ENCODE results near the gene AFG1L.
"Not testable (repeated sequence)": the region's sequence is repeated elsewhere in the genome, so short reads cannot be mapped to it uniquely, and the experiment has no call there.

Gene AFG1L

DNA sequence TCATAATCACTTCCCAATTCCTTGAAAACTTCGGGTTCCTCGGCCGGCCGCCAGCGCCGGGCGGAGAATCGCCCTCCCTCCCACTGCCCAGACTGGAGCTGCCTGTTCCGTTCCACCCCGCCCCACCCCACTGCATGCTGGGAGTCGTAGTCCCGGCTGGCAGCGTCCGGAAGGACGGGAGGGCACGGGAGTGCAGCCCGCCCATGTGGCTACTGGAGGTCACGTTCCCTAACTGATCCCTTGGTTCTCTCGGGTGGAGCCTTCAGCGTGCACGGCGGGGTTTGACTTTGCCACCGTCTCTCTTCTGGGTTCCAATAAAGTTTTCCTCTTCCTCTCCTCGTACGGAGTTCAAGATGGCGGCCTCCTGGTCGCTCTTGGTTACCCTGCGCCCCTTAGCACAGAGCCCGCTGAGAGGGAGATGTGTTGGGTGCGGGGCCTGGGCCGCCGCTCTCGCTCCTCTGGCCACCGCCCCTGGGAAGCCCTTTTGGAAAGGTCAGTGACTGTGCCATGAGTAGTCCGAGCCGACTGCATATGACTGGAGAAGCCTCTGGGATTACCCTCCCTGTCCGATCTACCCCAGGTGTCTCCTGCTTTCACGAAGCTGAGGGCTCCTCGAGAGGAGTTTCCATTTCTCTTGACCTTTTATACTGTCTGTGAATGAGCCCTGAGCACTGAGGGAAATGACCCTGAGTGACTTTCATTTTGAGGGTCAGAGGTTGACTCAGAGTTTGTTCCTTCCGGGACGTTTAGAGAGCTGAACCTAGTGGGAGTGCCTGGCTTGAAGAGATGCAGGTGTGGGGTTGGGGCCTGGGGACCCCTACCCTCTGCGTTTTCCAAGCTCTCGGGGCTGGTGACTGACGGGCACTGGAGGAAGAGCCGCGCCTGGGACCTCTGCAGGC, at the start of gene AFG1L:
Gene AFG1L, plus strand, starts transcription at position 328 of the 899 bp plus-strand sequence. Its CDS starts 26 bp downstream, at position 354.
- peak; percentile 91 for DNase-seq

DNA sequence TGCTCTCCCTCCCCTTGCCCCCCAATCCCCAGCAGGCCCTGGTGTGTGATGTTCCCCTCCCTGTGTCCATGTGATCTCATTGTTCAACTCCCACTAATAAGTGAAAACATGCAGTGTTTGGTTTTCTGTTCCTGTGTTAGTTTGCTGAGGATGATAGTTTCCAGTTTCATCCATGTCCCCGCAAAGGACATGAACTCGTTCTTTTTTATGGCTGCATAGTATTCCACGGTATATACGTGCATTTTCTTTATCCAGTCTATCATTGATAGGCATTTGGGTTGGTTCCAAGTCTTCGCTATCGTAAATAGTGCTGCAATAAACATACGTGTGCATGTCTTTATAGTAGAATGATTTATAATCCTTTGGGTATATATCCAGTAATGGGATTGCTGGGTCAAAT, 49.8 kb upstream of the AFG1L start:
- DNase-seq: not testable (repeated sequence)

DNA sequence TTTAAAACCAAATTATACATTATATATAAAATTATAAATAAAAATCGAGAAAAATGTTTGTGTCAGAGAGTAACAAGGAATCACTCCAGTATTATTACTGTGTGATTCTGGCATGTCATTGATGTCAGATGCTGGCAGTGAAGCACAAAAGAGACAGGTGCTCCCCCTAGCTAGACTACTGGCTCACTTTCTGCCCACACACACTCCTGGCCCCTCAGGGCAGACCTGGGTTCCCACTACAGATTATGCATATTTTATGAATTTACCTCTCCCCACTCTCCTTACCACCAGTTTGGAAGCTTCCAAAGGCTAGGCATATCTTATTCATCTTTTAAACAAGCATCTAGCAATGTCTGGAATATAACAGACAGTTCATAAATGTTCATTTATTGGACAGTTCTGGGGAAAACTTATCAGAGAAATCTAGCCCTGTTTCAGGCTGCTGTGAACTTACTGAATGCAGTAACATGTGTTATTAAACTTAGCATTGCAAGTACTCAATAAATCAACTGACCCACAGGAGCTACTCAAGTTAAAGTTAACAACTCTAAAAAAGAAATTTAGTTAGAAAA, 46.8 kb upstream of the AFG1L start:
- DNase-seq: no peak

DNA sequence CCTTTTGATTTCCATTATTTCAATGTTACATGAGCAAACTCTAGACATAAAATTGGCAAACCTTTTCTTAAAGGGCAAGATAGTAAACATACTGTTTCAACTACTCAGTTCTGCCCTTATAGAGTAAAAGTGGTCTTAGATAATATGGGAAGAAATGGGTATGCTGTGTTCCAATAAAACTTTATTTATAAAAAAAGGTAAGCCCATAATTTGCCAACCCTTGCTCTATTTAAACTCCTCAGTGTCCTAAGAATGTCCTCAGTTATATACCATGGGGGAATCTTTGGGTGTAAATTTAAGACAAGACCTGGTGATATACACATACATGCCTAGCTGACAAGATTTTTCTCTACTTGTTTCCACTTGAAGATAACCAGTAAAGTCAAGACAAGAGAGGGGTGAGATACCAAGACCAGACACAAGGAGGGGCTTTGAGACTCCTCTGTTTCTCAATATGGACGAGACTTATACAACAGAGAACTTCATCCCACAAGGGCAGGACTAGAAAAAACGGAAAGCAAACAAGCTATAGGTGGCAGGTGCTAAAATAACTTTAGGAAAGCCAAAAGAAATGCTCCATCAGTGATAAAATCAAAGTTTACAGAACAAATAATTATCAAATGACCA, 44.5 kb upstream of the AFG1L start:
- no peak for DNase-seq

DNA sequence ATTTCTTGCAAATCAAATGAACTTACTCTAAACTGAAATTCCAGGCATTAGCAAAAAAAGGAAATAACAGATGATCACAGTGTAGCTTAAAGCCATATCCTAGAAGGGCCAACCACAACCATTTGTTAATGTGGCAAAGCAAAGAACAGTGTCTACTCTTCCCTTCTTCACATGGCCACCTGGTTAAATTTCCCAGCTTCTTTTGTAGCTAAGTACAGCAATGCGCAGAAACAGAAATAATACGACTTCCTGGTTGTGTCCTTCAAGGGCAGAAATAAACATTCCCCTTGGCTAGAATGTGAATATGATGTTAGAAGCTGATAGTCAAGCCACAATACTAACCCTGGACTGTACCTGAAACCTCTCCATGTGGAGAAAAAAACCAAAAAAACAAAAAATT, 43.6 kb upstream of the AFG1L start:
- no peak for DNase-seq

DNA sequence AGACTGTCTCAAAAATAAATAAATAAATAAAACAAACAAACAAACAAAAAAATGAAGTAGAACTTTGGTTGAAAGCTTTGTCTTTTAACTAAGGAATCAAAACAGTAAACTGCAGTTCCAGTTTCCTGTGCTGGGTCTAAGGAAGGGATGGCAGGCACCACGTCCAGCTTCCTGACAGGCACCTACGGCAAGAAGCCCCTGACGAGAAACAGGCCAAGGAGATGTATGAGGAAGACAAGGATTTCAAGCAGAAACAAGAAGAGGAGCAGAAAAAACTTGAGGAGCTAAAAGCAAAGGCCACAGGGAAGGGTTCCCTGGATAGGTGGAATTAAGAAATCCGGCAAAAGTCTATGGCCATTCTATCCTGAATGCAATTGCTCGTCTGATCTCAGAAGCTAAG, 42.8 kb upstream of the AFG1L start:
- no peak for DNase-seq

DNA sequence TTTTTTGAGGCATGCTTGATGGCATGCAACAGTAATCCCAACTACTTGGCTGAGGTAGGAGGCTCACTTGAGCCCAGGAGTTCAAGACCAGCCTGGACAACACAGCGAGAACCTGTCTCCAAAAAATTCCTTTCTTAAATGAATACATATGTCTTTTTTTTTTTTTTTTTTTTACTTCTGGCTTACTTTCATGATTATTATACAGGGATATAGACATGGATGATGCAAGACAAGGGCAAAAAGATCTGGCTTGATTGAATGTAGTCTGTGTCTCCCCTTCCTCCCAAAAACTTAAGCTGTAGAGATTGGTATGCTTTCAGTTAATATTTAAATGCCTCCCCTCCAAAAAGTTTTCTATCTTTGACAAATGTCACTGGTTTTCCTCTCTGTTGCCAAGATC, 41.6 kb upstream of the AFG1L start:
- no peak for DNase-seq

DNA sequence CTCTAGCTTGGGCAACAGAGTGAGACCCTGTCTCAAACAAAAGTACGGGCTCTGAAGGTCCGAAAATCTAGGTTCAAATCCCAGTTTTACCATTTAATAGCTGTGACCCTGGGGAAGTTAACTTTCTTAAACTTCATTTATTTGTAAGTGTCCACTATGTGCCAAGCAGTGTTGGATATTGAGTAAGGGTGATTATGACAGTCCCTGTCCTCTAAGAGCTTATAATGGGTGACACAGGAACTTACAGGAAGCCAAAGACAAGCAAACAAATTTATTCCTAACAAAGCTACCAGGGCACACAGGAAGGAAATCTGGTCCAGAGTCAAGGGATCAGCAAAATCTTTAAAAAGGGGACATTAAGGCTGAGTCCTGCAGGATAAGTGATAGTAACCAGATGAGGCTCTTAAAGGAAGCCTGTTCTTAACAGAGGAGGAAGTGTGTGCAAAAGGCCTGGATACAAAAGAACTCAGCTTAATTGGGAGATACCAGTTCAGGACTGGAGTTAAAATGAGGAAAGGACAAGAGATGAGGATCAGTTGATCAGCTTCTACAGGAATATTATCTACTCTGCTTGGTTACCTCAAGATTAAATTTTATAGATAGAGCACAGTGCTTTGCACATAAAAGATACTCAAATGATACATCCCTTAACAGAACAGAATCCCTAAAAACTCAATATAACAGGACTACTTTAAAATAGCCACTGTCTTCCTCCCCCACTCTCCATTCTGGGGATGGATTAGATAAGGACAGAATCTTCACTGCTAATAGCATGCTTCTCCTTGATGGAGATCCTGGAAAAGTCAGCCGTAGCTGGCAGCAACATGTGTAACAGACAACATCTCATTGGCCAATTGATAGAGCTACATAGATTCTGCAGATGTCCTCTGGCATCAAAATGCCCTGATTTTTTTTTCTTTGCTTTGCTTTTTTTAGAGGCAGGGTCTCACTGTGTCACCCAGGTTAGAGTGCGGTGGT, 40.1 kb upstream of the AFG1L start:
- no peak for DNase-seq

DNA sequence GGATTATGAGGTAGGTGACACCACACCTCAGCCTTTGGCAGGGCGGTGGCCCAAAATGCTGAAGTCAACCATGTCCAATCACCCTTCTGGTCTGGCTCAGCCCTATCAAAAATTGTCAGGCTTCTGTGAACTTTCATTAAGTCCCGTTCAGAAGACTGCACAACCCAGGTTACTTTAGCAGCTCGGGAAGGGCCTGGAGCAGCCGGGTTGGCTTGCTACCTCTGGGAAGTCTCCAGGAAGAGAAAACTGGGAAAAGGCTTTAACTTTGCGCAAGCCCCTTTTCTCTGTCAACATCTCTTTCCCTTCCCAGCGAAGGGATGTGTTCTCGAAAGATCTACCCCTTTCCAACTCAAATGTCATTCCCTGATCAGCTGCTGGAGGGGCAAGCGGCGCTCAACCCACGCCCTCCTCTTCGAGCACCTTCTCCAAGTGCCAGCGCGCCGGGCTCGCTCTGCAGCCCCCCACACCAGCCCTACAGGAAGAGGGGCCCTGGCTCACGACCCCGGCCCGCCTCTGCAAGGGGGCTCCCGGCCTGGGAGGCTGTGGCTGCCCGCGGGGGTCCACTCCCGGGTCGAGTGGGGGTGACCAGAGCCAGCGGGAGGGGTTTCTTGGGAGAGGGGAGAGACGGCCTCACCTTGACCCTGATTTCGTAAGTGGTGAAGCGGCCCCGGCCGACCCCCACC, 34.6 kb upstream of the AFG1L start:
- peak; percentile 41 for DNase-seq

DNA sequence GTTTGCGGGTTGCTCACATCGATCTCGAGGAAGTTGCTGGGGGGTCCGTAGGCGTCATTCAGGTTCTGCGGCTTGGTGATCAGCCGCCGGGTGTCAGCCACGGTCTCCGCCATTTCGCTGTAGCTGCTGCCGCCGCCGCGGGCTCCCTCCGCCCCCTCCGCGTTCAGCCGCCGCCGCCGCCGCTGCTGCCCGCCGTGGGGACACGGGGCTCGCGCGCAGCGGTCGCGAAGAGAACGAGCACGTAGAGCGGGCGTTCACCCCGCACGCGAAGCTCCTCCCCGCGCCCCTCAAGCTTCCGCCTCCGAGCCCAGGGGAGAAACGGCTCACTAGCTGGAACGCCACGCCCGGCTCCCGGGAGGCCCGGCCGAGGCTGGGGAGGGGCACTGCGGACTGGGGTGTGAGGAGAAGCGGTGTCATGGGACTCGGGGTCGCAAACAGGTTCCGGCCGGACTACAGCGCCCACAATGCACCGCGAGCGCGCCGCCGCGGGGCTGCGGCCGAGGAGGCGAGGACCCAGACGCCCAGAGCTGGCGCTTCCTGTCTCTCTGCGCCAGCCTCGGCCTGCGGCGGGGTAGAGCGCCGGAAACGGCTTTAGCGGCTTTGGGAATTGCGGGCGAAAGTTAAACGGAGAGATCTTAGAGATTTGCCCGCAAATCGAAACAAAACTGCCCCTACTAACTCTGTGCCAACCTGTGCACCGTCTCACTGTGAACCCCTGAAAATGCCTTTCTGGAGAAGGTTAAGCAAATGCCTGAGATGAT, 33.9 kb upstream of the AFG1L start, which contains the start of gene SNX3:
Gene SNX3, minus strand, starts transcription at position 232 of the 761 bp plus-strand sequence. Its CDS starts 119 bp downstream, at position 113.
- peak; percentile 98 for DNase-seq

DNA sequence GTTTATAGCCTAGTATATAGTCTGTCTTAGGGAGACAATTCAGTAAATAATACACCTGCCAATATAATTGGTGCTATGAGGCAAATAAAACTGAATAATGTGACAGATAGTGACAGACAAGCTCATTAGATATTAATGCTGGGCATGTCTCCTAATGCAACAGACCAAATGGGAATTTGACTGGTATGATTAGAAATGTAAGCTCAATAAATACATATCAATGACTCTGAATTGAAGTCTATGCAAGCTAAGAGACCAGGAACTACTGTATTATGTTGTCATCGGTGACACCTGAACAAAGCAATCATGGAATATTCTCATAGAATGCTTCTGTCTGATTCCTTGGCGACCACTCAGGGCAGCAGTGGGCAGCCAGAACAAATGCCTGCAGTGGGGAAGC, 31.5 kb upstream of the AFG1L start:
- peak; percentile 11 for DNase-seq

DNA sequence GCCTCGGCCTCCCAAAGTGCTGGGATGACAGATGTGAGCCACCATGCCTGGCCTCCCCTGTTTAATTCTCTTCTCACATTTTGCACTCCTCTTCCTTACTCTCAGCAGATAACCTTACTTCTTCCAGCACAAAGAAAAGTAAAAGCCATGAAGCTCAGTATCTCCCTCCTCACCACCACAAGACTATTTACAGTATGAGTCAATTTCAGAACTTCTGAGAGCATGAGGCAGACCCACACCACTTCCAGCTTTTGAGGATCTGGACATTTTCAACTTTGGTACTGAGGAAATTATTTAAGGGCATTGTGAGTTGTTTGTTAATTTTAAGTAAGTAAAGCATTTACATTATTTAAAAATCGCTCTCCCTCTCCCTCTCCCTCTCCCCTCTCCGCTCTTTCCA, 26.0 kb upstream of the AFG1L start:
- DNase-seq: no peak

DNA sequence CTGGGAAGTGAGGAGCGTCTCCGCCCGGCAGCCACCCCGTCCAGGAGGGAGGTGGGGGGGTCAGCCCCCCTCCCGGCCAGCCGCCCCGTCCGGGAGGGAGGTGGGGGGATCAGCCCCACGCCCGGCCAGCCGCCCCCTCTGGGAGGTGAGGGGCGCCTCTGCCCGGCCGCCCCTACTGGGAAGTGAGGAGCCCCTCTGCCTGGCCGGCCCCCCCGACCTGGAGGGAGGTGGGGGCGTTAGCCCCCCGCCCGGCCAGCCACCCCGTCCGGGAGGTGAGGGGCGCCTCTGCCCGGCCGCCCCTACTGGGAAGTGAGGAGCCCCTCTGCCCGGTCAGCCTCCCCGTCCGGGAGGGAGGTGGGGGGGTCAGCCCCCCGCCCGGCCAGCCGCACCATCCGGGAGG, 24.9 kb upstream of the AFG1L start:
- not testable (repeated sequence) for DNase-seq

DNA sequence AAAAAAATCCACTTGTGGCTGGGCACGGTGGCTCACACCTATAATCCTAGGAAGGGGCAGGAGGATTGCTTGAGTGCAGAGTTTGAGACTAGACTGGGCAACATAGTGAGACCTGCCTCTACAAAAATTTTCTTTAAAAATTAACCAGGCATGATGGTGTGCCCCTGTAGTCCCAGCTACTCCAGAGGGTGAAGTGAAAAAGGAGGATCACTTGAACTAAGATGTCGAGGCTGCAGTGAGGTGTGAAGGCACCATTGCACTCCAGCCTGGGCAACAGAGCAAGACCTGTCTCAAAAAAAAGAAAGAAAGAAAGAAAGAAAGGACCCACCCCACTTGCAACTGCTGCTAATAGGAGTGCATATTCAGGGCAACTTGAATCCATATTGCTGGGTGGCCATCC, 20.3 kb upstream of the AFG1L start:
- DNase-seq: no peak

DNA sequence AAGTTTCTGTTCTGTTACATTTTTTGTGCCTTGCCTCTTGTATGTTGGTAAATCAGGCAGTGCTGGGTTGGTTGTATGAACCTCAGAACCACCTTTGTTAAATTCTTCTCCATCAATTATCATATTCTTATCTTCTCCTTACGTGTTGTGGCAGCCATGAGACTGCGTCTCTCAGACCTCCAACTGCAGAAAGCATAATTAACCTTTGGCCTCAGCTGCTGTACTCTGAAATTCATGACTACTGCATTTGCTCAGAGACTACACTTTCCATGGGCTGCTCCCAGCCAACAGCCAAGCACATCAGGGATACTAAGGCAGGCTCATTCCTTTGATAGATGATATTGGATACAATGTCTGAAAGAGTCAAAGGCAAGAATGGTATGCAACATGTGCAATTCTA, 18.9 kb upstream of the AFG1L start:
- DNase-seq: no peak

DNA sequence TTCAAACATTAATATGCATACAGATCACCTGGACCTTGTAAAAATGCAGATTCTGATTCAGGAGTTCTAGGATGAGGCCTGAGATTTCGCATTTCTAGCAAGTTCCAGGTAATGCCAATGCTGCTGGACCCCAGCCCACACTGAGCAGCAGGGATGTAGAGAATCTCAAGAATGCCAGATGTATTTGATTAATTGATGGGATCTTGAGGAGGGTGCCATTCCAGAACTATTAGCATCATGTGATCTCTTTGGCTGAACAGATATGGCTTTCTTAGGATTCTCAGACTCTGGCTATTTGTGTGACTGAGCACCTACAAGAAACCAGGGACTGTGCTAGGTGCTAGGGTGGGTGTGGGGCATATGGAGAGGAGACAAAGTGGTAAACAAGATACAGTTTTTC, 17.6 kb upstream of the AFG1L start:
- DNase-seq: no peak

DNA sequence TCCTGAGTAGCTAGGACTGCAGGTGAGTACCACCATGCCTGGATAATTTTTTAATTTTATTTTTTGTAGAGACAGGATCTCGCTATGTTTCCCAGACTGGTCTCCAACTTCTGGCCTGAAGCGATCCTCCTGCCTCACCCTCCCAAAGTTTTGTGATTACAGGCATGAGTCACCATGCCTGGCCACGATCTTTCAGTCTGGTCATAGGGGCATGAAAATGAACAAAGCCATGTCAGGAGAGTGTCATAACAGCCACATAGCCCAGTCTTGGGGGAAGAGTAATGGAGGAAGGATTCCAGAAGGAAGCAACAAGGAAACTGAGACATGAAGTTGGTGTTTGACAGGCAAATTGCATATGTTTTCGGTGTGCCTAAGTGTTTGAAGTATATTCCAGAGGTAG, 17.0 kb upstream of the AFG1L start:
- DNase-seq: no peak

DNA sequence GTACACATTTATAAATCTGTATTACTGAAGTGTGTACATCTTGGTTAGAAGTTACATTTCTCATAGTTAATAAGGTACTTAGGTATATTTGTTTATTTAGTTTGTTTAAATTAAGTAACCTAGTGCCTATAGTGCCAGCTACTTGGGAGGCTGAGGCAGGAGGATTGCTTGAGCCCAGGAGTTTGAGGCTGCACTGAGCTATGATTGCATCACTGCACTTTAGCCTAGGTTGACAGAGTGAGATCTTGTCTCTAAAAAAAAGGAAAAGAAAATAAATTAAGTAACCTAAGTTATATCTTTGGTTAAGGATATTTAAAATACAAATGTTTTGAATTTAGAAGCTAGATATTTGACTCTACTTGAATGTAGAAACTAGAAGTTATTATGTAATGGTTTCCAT, 9.5 kb upstream of the AFG1L start:
- no peak for DNase-seq

DNA sequence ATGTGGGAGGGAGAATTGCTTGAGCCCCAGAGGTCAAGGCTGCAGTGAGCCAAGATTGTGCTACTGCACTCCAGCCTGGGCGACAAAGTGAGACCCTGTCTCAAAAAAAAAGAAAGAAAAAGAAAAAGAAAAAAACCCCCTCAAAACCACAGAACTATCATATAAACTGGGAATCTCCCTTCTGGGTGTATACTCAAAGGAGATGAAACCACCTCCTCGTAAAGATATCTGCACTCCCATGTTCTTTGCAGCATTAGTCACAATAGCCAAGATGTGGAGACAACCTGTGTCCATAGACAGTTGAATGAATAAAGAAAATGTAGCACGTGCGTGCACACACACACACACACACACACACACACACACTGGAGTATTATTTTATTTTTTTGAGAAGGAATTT, 8.5 kb upstream of the AFG1L start:
- no peak for DNase-seq

DNA sequence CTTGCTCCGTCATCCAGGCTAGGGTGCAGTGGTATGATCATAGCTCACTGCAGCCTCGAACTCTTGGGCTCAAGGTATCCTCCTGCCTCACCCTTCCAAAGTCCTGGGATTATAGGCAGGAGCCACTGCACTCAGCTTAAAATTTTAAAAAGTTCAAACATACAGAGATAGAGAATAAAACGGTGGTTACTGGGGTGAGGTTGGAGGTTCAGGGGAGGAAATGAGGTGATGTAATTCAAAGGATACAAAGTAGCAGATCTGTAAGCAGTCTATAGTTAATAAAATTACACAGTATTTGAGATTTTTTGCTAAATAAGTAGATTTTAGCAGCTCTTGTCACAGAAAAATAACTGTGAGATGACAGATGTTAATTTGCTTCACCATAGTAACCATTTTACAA, 7.5 kb upstream of the AFG1L start:
- no peak for DNase-seq

DNA sequence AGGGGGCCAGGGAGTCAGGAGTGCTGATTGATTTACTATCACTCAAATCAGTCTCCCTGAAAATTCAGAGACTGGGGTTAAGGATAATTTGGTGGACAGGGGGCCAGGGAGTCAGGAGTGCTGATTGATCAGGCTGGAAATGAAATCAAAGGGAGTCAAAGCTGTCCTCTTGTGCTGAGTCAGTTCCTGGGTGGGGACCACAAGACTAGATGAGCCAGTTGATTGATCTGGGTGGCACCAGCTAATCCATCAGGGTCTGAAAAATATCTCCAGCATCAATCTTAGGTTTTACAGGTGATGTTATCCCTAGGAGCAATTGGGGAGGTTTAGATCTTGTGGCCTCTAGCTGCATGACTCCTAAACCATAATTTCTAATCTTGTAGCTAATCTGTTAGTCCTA, 6.1 kb upstream of the AFG1L start:
- DNase-seq: no peak
